ENCODE measurements around the gene NEURL2. TPM values are rescaled to one million over a fixed set of nuclear protein-coding genes. Genes with fewer than 3 reads are reported as not detected.

NEURL2 gene
- polyA plus RNA-seq, 1 donor (not counting 4 experiments of a cell fraction or from before 2014, with no cell fraction given): 0.49 TPM

- FAIRE-seq (no peak), DNase-seq (ENCODE audit: low read depth, low spot score) (no peak)
- no peaks in the 10 kb centered on the region for H3K27me3 ChIP-seq (ENCODE audit: control insufficient read depth, extremely low read depth, insufficient read depth, low read length)
- dilution Hi-C loops (cut with MboI; ENCODE audit: extremely low pct_ligation_motif_present, low sequenced_read_pairs): no loop called here
- H3K9ac ChIP-seq (ENCODE audit: control insufficient read depth, extremely low read depth, insufficient read depth, low read length): no peak overlapping the region
- H4K20me1 ChIP-seq (ENCODE audit: control insufficient read depth, extremely low read depth, insufficient read depth, low read length): no peaks in the 10 kb centered on the region
- no peaks in the 10 kb centered on the region for H3K4me1 ChIP-seq (ENCODE audit: control insufficient read depth, extremely low read depth, insufficient read depth, low read length)
- H2AFZ ChIP-seq (ENCODE audit: control insufficient read depth, low read length): no peak overlapping the region
- H3K36me3 ChIP-seq (ENCODE audit: control insufficient read depth in 2 of 2, extremely low read depth in 1 of 2, insufficient read depth in 2 of 2, low read length in 2 of 2): no peaks in the 10 kb centered on the region
- no peaks in the 10 kb centered on the region for H3K9me1 ChIP-seq (ENCODE audit: control insufficient read depth, extremely low read depth, insufficient read depth, low read length)
- no peak overlapping the region for H3K4me3 ChIP-seq (ENCODE audit: control insufficient read depth in 2 of 3, extremely low read depth in 1 of 3, insufficient read depth in 2 of 3, low read depth in 1 of 3, low read length in 3 of 3)
- TF ChIP-seq EZH2 (IDR thresholded peaks at IDR 0.05; ENCODE audit: low read length) (no peak), CTCF (optimal IDR thresholded peaks at IDR 0.05 in 1 of 3, IDR thresholded peaks at IDR 0.05 in 1 of 3, conservative IDR thresholded peaks at IDR 0.05 in 1 of 3; ENCODE audit: extremely low read depth in 1 of 3, insufficient read depth in 2 of 3, low read length in 3 of 3) (no peak)
- no peaks in the 10 kb centered on the region for H3K79me2 ChIP-seq (ENCODE audit: control insufficient read depth, insufficient read depth, low read length)
- H3K4me2 ChIP-seq (ENCODE audit: control insufficient read depth, extremely low read depth, insufficient read depth, low read depth, low read length): no peak overlapping the region
- no peak overlapping the region for H3K27ac ChIP-seq (ENCODE audit: control insufficient read depth, insufficient read depth, low read length)
- no peaks in the 10 kb centered on the region for H3K9me3 ChIP-seq (ENCODE audit: control insufficient read depth, low read depth, low read length)
Measured at GRCh38 chr20:45873409-45874103, 17.5 kb downstream of the NEURL2 start.

GRCh38 chr20:45872626-45873025 lies 18.4 kb downstream of the NEURL2 start:
- DNase-seq (ENCODE audit: low read depth, low spot score) (no peak), FAIRE-seq (no peak)
- Histone ChIP-seq H3K4me3 (ENCODE audit: control insufficient read depth in 2 of 3, extremely low read depth in 1 of 3, insufficient read depth in 2 of 3, low read depth in 1 of 3, low read length in 3 of 3) (no peak overlapping the region), H3K27me3 (ENCODE audit: control insufficient read depth, extremely low read depth, insufficient read depth, low read length) (no peaks in the 10 kb centered on the region), H3K27ac (ENCODE audit: control insufficient read depth, insufficient read depth, low read length) (no peak overlapping the region), H3K9ac (ENCODE audit: control insufficient read depth, extremely low read depth, insufficient read depth, low read length) (no peak overlapping the region), H3K79me2 (ENCODE audit: control insufficient read depth, insufficient read depth, low read length) (no peaks in the 10 kb centered on the region), H4K20me1 (ENCODE audit: control insufficient read depth, extremely low read depth, insufficient read depth, low read length) (no peaks in the 10 kb centered on the region), H3K36me3 (ENCODE audit: control insufficient read depth in 2 of 2, extremely low read depth in 1 of 2, insufficient read depth in 2 of 2, low read length in 2 of 2) (no peaks in the 10 kb centered on the region), H3K4me2 (ENCODE audit: control insufficient read depth, extremely low read depth, insufficient read depth, low read depth, low read length) (no peak overlapping the region), H2AFZ (ENCODE audit: control insufficient read depth, low read length) (no peak overlapping the region), H3K9me3 (ENCODE audit: control insufficient read depth, low read depth, low read length) (no peaks in the 10 kb centered on the region), H3K4me1 (ENCODE audit: control insufficient read depth, extremely low read depth, insufficient read depth, low read length) (peaks cover 8% of the 10 kb centered on the region), H3K9me1 (ENCODE audit: control insufficient read depth, extremely low read depth, insufficient read depth, low read length) (no peaks in the 10 kb centered on the region)
- TF ChIP-seq EZH2 (IDR thresholded peaks at IDR 0.05; ENCODE audit: low read length) (no peak), CTCF (optimal IDR thresholded peaks at IDR 0.05 in 1 of 3, IDR thresholded peaks at IDR 0.05 in 1 of 3, conservative IDR thresholded peaks at IDR 0.05 in 1 of 3; ENCODE audit: extremely low read depth in 1 of 3, insufficient read depth in 2 of 3, low read length in 3 of 3) (no peak)
- dilution Hi-C loops (cut with MboI; ENCODE audit: extremely low pct_ligation_motif_present, low sequenced_read_pairs): no loop called here
